ENCODE measurements around the gene SGK1. TPM values are rescaled to one million over a fixed set of nuclear protein-coding genes. Genes with fewer than 3 reads are reported as not detected.

SGK1 gene
- total and polyA plus RNA-seq, 10 of the 15 experiments (the other 5 are each of a cell fraction or from before 2014, with no cell fraction given) = 0.62 to 5.1 (median 2.9) TPM

- H3K9me3 ChIP-seq (replicated peaks; ENCODE audit: control insufficient read depth, insufficient read depth, low read length) = no peaks in the 10 kb centered on the region
- no peak for ATAC-seq
- no peak for DNase-seq (ENCODE audit: low read depth, low spot score)
- H3K4me1 ChIP-seq (ENCODE audit: control insufficient read depth, insufficient read depth, low read length) = no peaks in the 10 kb centered on the region
- no peak for FAIRE-seq
- intact Hi-C loops (cut with micrococcal nuclease; ENCODE audit: unreplicated experiment) = no loop called here
- no peak overlapping the region for H3K4me2 ChIP-seq (ENCODE audit: control insufficient read depth, insufficient read depth)
- ChIA-PET SMC1A (ENCODE audit: uncharacterized antibody, unreplicated experiment) (no interaction called here), CTCF (no interaction called here), RAD21 (ENCODE audit: unreplicated experiment) (interaction anchor here (1.1 kb wide), 1 partner anchor 130 kb away, joined by 3 read pairs; no protein-coding TSS in a partner anchor), POLR2A (no interaction called here)
- no peaks in the 10 kb centered on the region for H4K20me1 ChIP-seq (ENCODE audit: control insufficient read depth, insufficient read depth)
- H3K9ac ChIP-seq (ENCODE audit: control insufficient read depth, insufficient read depth, low read length) = no peak overlapping the region
- H2AFZ ChIP-seq (ENCODE audit: control insufficient read depth, low read depth, low read length) = no peak overlapping the region
- no peak overlapping the region for H3K27ac ChIP-seq (ENCODE audit: control insufficient read depth, insufficient read depth)
- no peaks in the 10 kb centered on the region for H3K79me2 ChIP-seq (ENCODE audit: control insufficient read depth, insufficient read depth, low read length)
- no peak overlapping the region for H3K4me3 ChIP-seq
- H3K27me3 ChIP-seq (replicated peaks in 1 of 2; ENCODE audit: control insufficient read depth in 2 of 2, insufficient read depth in 2 of 2, low read length in 1 of 2) = no peaks in the 10 kb centered on the region; a peak in 1 of 4 replicates
- in situ Hi-C loops (cut with MboI) = no loop called here
- no peaks in the 10 kb centered on the region for H3K36me3 ChIP-seq (ENCODE audit: control insufficient read depth in 2 of 2, insufficient read depth in 2 of 2, low read length in 1 of 2)
- BruUV-seq (replicated peaks) = no TSS peak
- 93% methylated on average over 3 of the region's 3 CpGs for WGBS (ENCODE audit: insufficient coverage, insufficient replicate concordance, low lambda C conversion rate, missing lambda C conversion rate)
- TF ChIP-seq EED (IDR thresholded peaks at IDR 0.05; ENCODE audit: low read depth) (no peak), STAT3 (IDR thresholded peaks at IDR 0.05; ENCODE audit: low read depth, low read length) (no peak), TBL1XR1 (IDR thresholded peaks at IDR 0.05; ENCODE audit: low read depth, low read length) (no peak), ZBTB40 (IDR thresholded peaks at IDR 0.05; ENCODE audit: borderline replicate concordance) (no peak), MLLT1 (IDR thresholded peaks at IDR 0.05) (no peak), ZZZ3 (IDR thresholded peaks at IDR 0.05; ENCODE audit: control insufficient read depth, insufficient read length, low read depth) (no peak), RB1 (IDR thresholded peaks at IDR 0.05; ENCODE audit: borderline replicate concordance) (no peak), PAX8 (IDR thresholded peaks at IDR 0.05) (no peak), TAF1 (IDR thresholded peaks at IDR 0.05; ENCODE audit: borderline replicate concordance, low read depth, low read length) (no peak), TCF12 (IDR thresholded peaks at IDR 0.05; ENCODE audit: low read depth, low read length) (no peak)
- TF ChIP-seq, protein P1, sequence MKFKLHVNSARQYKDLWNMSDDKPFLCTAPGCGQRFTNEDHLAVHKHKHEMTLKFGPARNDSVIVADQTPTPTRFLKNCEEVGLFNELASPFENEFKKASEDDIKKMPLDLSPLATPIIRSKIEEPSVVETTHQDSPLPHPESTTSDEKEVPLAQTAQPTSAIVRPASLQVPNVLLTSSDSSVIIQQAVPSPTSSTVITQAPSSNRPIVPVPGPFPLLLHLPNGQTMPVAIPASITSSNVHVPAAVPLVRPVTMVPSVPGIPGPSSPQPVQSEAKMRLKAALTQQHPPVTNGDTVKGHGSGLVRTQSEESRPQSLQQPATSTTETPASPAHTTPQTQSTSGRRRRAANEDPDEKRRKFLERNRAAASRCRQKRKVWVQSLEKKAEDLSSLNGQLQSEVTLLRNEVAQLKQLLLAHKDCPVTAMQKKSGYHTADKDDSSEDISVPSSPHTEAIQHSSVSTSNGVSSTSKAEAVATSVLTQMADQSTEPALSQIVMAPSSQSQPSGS (IDR thresholded peaks at IDR 0.05; ENCODE audit: low read length) = no peak
- TF ChIP-seq, protein P2, sequence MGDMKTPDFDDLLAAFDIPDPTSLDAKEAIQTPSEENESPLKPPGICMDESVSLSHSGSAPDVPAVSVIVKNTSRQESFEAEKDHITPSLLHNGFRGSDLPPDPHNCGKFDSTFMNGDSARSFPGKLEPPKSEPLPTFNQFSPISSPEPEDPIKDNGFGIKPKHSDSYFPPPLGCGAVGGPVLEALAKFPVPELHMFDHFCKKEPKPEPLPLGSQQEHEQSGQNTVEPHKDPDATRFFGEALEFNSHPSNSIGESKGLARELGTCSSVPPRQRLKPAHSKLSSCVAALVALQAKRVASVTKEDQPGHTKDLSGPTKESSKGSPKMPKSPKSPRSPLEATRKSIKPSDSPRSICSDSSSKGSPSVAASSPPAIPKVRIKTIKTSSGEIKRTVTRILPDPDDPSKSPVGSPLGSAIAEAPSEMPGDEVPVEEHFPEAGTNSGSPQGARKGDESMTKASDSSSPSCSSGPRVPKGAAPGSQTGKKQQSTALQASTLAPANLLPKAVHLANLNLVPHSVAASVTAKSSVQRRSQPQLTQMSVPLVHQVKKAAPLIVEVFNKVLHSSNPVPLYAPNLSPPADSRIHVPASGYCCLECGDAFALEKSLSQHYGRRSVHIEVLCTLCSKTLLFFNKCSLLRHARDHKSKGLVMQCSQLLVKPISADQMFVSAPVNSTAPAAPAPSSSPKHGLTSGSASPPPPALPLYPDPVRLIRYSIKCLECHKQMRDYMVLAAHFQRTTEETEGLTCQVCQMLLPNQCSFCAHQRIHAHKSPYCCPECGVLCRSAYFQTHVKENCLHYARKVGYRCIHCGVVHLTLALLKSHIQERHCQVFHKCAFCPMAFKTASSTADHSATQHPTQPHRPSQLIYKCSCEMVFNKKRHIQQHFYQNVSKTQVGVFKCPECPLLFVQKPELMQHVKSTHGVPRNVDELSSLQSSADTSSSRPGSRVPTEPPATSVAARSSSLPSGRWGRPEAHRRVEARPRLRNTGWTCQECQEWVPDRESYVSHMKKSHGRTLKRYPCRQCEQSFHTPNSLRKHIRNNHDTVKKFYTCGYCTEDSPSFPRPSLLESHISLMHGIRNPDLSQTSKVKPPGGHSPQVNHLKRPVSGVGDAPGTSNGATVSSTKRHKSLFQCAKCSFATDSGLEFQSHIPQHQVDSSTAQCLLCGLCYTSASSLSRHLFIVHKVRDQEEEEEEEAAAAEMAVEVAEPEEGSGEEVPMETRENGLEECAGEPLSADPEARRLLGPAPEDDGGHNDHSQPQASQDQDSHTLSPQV (IDR thresholded peaks at IDR 0.05) = no peak
- TF ChIP-seq, protein P3, sequence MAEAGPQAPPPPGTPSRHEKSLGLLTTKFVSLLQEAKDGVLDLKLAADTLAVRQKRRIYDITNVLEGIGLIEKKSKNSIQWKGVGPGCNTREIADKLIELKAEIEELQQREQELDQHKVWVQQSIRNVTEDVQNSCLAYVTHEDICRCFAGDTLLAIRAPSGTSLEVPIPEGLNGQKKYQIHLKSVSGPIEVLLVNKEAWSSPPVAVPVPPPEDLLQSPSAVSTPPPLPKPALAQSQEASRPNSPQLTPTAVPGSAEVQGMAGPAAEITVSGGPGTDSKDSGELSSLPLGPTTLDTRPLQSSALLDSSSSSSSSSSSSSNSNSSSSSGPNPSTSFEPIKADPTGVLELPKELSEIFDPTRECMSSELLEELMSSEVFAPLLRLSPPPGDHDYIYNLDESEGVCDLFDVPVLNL (IDR thresholded peaks at IDR 0.05; ENCODE audit: low read depth, low read length) = no peak
These were observed 8.7 kb downstream of the SGK1 start for GRCh38 chr6:134309227-134309626.
